Smooth muscle cell (in vitro differentiated cells): ENCODE results near the gene DOCK1. TPM values are rescaled to one million over a fixed set of nuclear protein-coding genes. Genes with fewer than 3 reads are reported as not detected.

Source experiments
- DNase-seq: peaks from one replicate; lab custom pipeline; 2025; ENCODE audit not compliant: unreplicated experiment; lab: John Stamatoyannopoulos, UW
- H2AFZ ChIP-seq: fragments of 200-600 bp; sonication (generic); 2 replicates; pipeline ENCODE4 v1.6.0; 2016; ENCODE audit warnings: antibody characterized with exemption, low read depth, mild to moderate bottlenecking
- H3F3A ChIP-seq: fragments of 200-600 bp; sonication (generic); 2 replicates; pipeline ENCODE4 v1.6.0; 2017; ENCODE audit warnings: antibody characterized with exemption, low read depth
- H3K27ac ChIP-seq: fragments of 200-600 bp; sonication (generic); 2 replicates; pipeline ENCODE4 v1.5.1; 2016; ENCODE audit warnings: low read depth, mild to moderate bottlenecking
- H3K27me3 ChIP-seq: fragments of 200-600 bp; sonication (generic); 2 replicates; pipeline ENCODE4 v1.6.1; 2016; ENCODE audit warnings: low read depth, mild to moderate bottlenecking
- H3K36me3 ChIP-seq: fragments of 200-600 bp; sonication (generic); 2 replicates; pipeline ENCODE4 v1.5.1; 2016; ENCODE audit warnings: low read depth
- H3K4me1 ChIP-seq: fragments of 200-600 bp; sonication (generic); 2 replicates; pipeline ENCODE4 v1.5.1; 2016; ENCODE audit warnings: low read depth
- H3K4me2 ChIP-seq: fragments of 200-600 bp; sonication (generic); 2 replicates; pipeline ENCODE4 v1.6.0; 2016; ENCODE audit warnings: mild to moderate bottlenecking
- H3K4me3 ChIP-seq: fragments of 200-600 bp; sonication (generic); 2 replicates; pipeline ENCODE4 v1.5.1; 2016; ENCODE audit warnings: mild to moderate bottlenecking
- H3K79me2 ChIP-seq: fragments of 200-600 bp; sonication (generic); 2 replicates; pipeline ENCODE4 v1.6.0; 2016; ENCODE audit warnings: low read depth, mild to moderate bottlenecking
- H3K9ac ChIP-seq: fragments of 200-600 bp; sonication (generic); 2 replicates; pipeline ENCODE4 v1.6.0; 2016; ENCODE audit warnings: low read depth
- H3K9me3 ChIP-seq: fragments of 200-600 bp; sonication (generic); replicated peaks from 2 replicates; pipeline ENCODE4 v1.5.1; 2016; ENCODE audit warnings: low read depth
- H4K20me1 ChIP-seq: fragments of 200-600 bp; sonication (generic); 2 replicates; pipeline ENCODE4 v1.6.0; 2016; ENCODE audit warnings: low read depth
- WGBS: methylation state at CpG from one replicate; pipeline ENCODE4 v1.1.7; 2016; ENCODE audit warnings: low lambda C conversion rate; 5-methylcytosine and 5-hydroxymethylcytosine counted together
- polyA plus RNA-seq: library from polyadenylated mRNA; unstranded; fragments of >200 nt; fragmentation: Nextera tagmentation; extraction: Ambion mirVana; gene quantifications from 2 replicates; pipeline ENCODE4 v1.2.1, GENCODE V29; 2016
- total RNA-seq: library from RNA; depleted of rRNA; stranded (reverse); fragments of >200 nt; gene quantifications from 2 replicates; pipeline ENCODE4 v1.2.3, GENCODE V29; 2014
- TF ChIP-seq, protein P1 (sequence below): fragments of 200-600 bp; sonication (generic); IDR thresholded peaks from 2 replicates; pipeline ENCODE4 v1.5.1; 2017; ENCODE audit warnings: borderline replicate concordance, mild to moderate bottlenecking, antibody characterized with exemption; ENCODE audit not compliant: insufficient read depth, poor library complexity, severe bottlenecking

Gene DOCK1
- total and polyA plus RNA-seq, 2 experiments from 2014 or later = 18.4 to 37.1 TPM

DNA sequence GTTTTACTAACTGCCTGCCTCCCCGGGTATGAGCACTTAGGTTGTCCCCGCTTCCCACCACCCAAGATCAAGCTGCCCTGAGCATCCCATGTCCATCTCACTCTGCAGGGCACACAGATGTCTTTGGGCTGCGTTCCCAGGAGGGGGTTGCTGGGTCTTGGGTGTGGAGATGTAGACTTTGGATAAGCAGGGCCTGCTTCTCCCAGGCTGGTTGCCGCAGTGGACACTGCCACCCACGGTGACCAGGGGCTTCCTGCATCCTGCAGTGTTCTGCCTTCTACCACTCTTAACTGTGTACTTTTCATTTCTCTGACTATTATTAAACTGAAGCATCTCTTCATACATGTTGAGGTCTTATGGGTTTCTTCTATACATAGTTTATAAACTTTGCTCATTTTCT, 70.0 kb downstream of the DOCK1 start:
- Histone ChIP-seq H3K36me3 (peaks cover 6% of the 10 kb centered on the region), H3K27ac (no peak overlapping the region), H2AFZ (no peak overlapping the region), H3K4me1 (peaks cover 11% of the 10 kb centered on the region), H4K20me1 (peaks cover 34% of the 10 kb centered on the region), H3K9ac (no peak overlapping the region), H3K9me3 (no peaks in the 10 kb centered on the region), H3K4me2 (no peak overlapping the region), H3K4me3 (no peak overlapping the region), H3K27me3 (no peaks in the 10 kb centered on the region), H3F3A (peaks cover 18% of the 10 kb centered on the region), H3K79me2 (peaks cover 3% of the 10 kb centered on the region)
- 88% methylated on average over 5 of the region's 5 CpGs for WGBS
- TF ChIP-seq, protein P1, sequence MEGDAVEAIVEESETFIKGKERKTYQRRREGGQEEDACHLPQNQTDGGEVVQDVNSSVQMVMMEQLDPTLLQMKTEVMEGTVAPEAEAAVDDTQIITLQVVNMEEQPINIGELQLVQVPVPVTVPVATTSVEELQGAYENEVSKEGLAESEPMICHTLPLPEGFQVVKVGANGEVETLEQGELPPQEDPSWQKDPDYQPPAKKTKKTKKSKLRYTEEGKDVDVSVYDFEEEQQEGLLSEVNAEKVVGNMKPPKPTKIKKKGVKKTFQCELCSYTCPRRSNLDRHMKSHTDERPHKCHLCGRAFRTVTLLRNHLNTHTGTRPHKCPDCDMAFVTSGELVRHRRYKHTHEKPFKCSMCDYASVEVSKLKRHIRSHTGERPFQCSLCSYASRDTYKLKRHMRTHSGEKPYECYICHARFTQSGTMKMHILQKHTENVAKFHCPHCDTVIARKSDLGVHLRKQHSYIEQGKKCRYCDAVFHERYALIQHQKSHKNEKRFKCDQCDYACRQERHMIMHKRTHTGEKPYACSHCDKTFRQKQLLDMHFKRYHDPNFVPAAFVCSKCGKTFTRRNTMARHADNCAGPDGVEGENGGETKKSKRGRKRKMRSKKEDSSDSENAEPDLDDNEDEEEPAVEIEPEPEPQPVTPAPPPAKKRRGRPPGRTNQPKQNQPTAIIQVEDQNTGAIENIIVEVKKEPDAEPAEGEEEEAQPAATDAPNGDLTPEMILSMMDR = no peak
- no peak for DNase-seq

DNA sequence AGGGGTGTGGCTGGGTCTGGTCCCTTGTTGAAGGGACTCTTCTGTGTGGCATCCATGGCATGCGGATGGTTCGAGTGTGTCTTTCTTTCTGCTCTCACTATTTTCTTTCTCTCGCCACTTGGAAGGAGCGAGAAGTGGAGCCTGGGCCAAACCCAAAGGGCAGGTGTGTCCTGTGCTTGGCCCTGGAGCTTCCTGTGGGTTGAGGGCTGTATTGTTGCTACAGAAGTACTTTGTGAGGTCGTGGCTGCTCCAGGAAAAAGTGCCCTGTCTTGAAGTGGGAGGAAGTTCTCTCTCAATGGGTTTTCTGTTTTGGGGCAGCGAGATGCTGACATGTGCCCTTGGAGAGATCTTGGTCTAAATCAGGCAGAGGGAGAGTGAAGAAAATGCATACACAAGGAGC, 72.0 kb downstream of the DOCK1 start:
- Histone ChIP-seq H3K4me2 (no peak overlapping the region), H3K27ac (no peak overlapping the region), H3K4me3 (no peak overlapping the region), H3K4me1 (peaks cover 9% of the 10 kb centered on the region), H3K9ac (no peak overlapping the region), H3K36me3 (peaks cover 8% of the 10 kb centered on the region), H2AFZ (no peak overlapping the region), H3K9me3 (no peaks in the 10 kb centered on the region), H3F3A (peaks cover 14% of the 10 kb centered on the region), H4K20me1 (peaks cover 45% of the 10 kb centered on the region), H3K79me2 (peaks cover 3% of the 10 kb centered on the region), H3K27me3 (no peaks in the 10 kb centered on the region)
- no peak for DNase-seq
- TF ChIP-seq, protein P1 = no peak
- 94% methylated on average over 6 of the region's 6 CpGs for WGBS

DNA sequence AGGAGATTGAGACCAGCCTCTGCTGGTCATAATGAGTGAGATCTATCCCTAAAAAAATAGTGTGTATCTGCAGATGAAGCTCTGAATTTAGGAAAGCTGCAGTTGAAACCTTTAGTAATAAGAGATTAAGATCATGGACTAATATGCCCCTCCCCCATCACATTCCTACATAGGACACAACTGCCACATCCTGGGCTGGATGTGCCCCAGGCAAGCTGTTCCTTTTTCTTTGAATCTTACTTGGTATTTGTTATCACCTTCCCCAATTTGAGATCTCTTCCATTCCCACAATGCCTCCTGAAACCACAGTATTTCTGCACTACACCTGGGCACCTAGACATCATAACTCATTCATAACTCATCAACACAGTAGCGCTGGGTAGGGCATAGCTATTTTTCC, 74.1 kb downstream of the DOCK1 start:
- Histone ChIP-seq H3K79me2 (no peaks in the 10 kb centered on the region), H3K9me3 (no peaks in the 10 kb centered on the region), H4K20me1 (peaks cover 37% of the 10 kb centered on the region), H3K36me3 (peaks cover 8% of the 10 kb centered on the region), H3F3A (no peaks in the 10 kb centered on the region), H3K27me3 (no peaks in the 10 kb centered on the region), H3K9ac (no peak overlapping the region), H3K4me1 (no peaks in the 10 kb centered on the region), H2AFZ (no peak overlapping the region), H3K4me3 (no peak overlapping the region), H3K27ac (no peak overlapping the region), H3K4me2 (no peak overlapping the region)
- DNase-seq = no peak
- WGBS = 92% methylated on average over 1 of the region's 1 CpG
- TF ChIP-seq, protein P1 = no peak

DNA sequence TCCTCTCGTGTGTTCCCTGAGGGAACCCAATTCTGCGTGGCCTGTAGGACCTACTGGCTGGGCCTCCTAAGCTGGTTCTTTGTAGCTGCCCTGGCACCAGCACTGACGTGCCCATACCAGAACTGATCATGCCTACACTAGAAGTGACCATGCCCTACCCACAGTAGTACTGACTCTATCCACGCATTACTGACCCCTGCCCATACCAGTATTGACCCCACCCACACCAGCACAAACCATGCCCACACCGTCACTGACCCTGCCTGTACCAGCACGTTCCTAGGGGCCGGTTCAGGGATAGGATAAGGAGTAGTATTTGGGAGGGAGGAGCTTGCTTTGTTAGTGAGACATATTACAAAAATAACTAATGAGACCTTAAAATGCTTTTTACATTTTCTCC, 88.0 kb downstream of the DOCK1 start:
- Histone ChIP-seq H4K20me1 (no peaks in the 10 kb centered on the region), H3K27me3 (no peaks in the 10 kb centered on the region), H3K4me3 (no peak overlapping the region), H3K27ac (no peak overlapping the region), H2AFZ (no peak overlapping the region), H3K9me3 (no peaks in the 10 kb centered on the region), H3K4me1 (no peaks in the 10 kb centered on the region), H3K9ac (no peak overlapping the region), H3K4me2 (no peak overlapping the region), H3F3A (no peaks in the 10 kb centered on the region), H3K36me3 (peaks cover 9% of the 10 kb centered on the region), H3K79me2 (no peaks in the 10 kb centered on the region)
- DNase-seq = no peak
- 99% methylated on average over 7 of the region's 7 CpGs for WGBS
- TF ChIP-seq, protein P1 = no peak
